SK-N-SH treated with all-trans-retinoic acid at 6 μM for 48 hours (cell line): ENCODE measurements around the gene METTL25.

Experiments used
- ARNTL ChIP-seq: fragments of 450-650 bp; formaldehyde crosslinking; IDR thresholded peaks from 2 replicates; pipeline ENCODE4 v1.5.0; 2020; ENCODE audit warnings: low read depth, mild to moderate bottlenecking, moderate library complexity, borderline replicate concordance
- BACH2 ChIP-seq: fragments of 250-450 bp; sonication (Bioruptor Pico); IDR thresholded peaks from 2 replicates; pipeline ENCODE4 v1.9.0; 2021; ENCODE audit warnings: mild to moderate bottlenecking, borderline replicate concordance
- CREB5 ChIP-seq: fragments of 250-450 bp; sonication (Bioruptor Pico); IDR thresholded peaks from 2 replicates; pipeline ENCODE4 v1.5.1; 2020; ENCODE audit warnings: low read depth, mild to moderate bottlenecking, moderate library complexity
- CSDC2 ChIP-seq: fragments of 250-450 bp; sonication (Bioruptor Pico); IDR thresholded peaks from 2 replicates; pipeline ENCODE4 v1.5.0; 2020; ENCODE audit warnings: mild to moderate bottlenecking, moderate library complexity
- OSR1 ChIP-seq: fragments of 250-450 bp; sonication (Bioruptor Pico); IDR thresholded peaks from 2 replicates; pipeline ENCODE4 v1.8.0; 2022; ENCODE audit warnings: moderate library complexity, mild to moderate bottlenecking, inconsistent platforms
- PATZ1 ChIP-seq: fragments of 250-450 bp; sonication (Bioruptor Pico); IDR thresholded peaks from 2 replicates; pipeline ENCODE4 v1.8.0; 2020; ENCODE audit warnings: mild to moderate bottlenecking, moderate library complexity, borderline replicate concordance
- POU6F1 ChIP-seq: fragments of 250-450 bp; sonication (Bioruptor Pico); IDR thresholded peaks from 2 replicates; pipeline ENCODE4 v1.8.0; 2021; ENCODE audit warnings: low read depth, mild to moderate bottlenecking, moderate library complexity, borderline replicate concordance
- PPARA ChIP-seq: fragments of 250-450 bp; sonication (Bioruptor Pico); IDR thresholded peaks from 2 replicates; pipeline ENCODE4 v1.5.0; 2020; ENCODE audit warnings: mild to moderate bottlenecking, borderline replicate concordance
- TOX ChIP-seq: fragments of 250-450 bp; sonication (Bioruptor Pico); IDR thresholded peaks from 2 replicates; pipeline ENCODE4 v1.8.0; 2021; ENCODE audit warnings: mild to moderate bottlenecking, moderate library complexity, borderline replicate concordance
- TSHZ2 ChIP-seq: fragments of 250-450 bp; sonication (Bioruptor Pico); IDR thresholded peaks from 2 replicates; pipeline ENCODE4 v1.5.0; 2020; ENCODE audit warnings: mild to moderate bottlenecking, moderate library complexity
- ZC3H10 ChIP-seq: fragments of 250-450 bp; sonication (Bioruptor Pico); IDR thresholded peaks from 2 replicates; pipeline ENCODE4 v1.5.1; 2021; ENCODE audit warnings: mild to moderate bottlenecking, moderate library complexity
- ZFP3 ChIP-seq: fragments of 250-450 bp; sonication (Bioruptor Pico); IDR thresholded peaks from 2 replicates; pipeline ENCODE4 v1.5.0; 2020; ENCODE audit warnings: mild to moderate bottlenecking, moderate library complexity
- ZFP30 ChIP-seq: fragments of 450-650 bp; formaldehyde crosslinking; IDR thresholded peaks from 2 replicates; pipeline ENCODE4 v1.5.0; 2022; ENCODE audit warnings: mild to moderate bottlenecking, moderate library complexity
- ZNF565 ChIP-seq: fragments of 450-650 bp; formaldehyde crosslinking; conservative IDR thresholded peaks from 2 replicates; pipeline ENCODE4 v1.5.0; 2020; ENCODE audit warnings: low read depth, mild to moderate bottlenecking, moderate library complexity

GRCh38 chr12:82486524-82487235, 128.4 kb downstream of the METTL25 start:
- TF ChIP-seq ARNTL (CRISPR knock-in tag) (no peak), PATZ1 (CRISPR knock-in tag) (no peak), TSHZ2 (CRISPR knock-in tag) (no peak), PPARA (CRISPR knock-in tag) (no peak), ZC3H10 (CRISPR knock-in tag) (no peak), CREB5 (CRISPR knock-in tag) (no peak), TOX (CRISPR knock-in tag) (no peak), ZFP30 (CRISPR knock-in tag) (no peak), OSR1 (CRISPR knock-in tag) (no peak), BACH2 (CRISPR knock-in tag) (no peak), ZNF565 (no peak), POU6F1 (CRISPR knock-in tag) (no peak), CSDC2 (no peak), ZFP3 (CRISPR knock-in tag) (no peak)
